GM19372 (cell line): Measurements from ENCODE around the gene PTPN13.
"Not testable (repeated sequence)": the region's sequence is repeated elsewhere in the genome, so short reads cannot be mapped to it uniquely, and the experiment has no call there.

Experiments
- ATAC-seq: cut with Tn5 transposase; IDR thresholded peaks from one replicate; pipeline ENCODE4 v1.9.1; 2021; ENCODE audit warnings: mild to moderate bottlenecking, low read depth, moderate library complexity; ENCODE audit not compliant: unreplicated experiment

The PTPN13 gene

GRCh38 chr4:86688026-86688425 is 93.9 kb downstream of the PTPN13 start:
- ATAC-seq = no peak

- ATAC-seq = no peak
These were observed 110.5 kb downstream of the PTPN13 start for GRCh38 chr4:86704601-86705000.

- no peak for ATAC-seq
These were observed 112.9 kb downstream of the PTPN13 start for GRCh38 chr4:86706923-86707597.

- no peak for ATAC-seq
These were observed 123.5 kb downstream of the PTPN13 start for GRCh38 chr4:86717651-86718050.

- no peak for ATAC-seq
These were observed 124.0 kb downstream of the PTPN13 start for GRCh38 chr4:86718152-86718551.

GRCh38 chr4:86719149-86719548 is 125.0 kb downstream of the PTPN13 start:
- ATAC-seq = not testable (repeated sequence)

GRCh38 chr4:86720508-86721068 is 126.5 kb downstream of the PTPN13 start:
- ATAC-seq = no peak

- no peak for ATAC-seq
These were observed 127.3 kb downstream of the PTPN13 start for GRCh38 chr4:86721412-86721811.

GRCh38 chr4:86730310-86730709 is 136.2 kb downstream of the PTPN13 start:
- no peak for ATAC-seq

- ATAC-seq = no peak
These were observed 143.1 kb downstream of the PTPN13 start for GRCh38 chr4:86737244-86737643.

GRCh38 chr4:86741846-86742245 is 147.7 kb downstream of the PTPN13 start:
- no peak for ATAC-seq

GRCh38 chr4:86744570-86744969 is 150.5 kb downstream of the PTPN13 start:
- no peak for ATAC-seq

- ATAC-seq = no peak
These were observed 155.0 kb downstream of the PTPN13 start for GRCh38 chr4:86749121-86749520.

- ATAC-seq = no peak
These were observed 161.3 kb downstream of the PTPN13 start for GRCh38 chr4:86755388-86755787.

GRCh38 chr4:86757468-86757867 is 163.4 kb downstream of the PTPN13 start:
- ATAC-seq = no peak

GRCh38 chr4:86759298-86759697 is 165.2 kb downstream of the PTPN13 start:
- no peak for ATAC-seq

GRCh38 chr4:86762649-86763048 is 168.5 kb downstream of the PTPN13 start:
- ATAC-seq = no peak

- ATAC-seq = no peak
These were observed 175.7 kb downstream of the PTPN13 start for GRCh38 chr4:86769794-86770193.

- ATAC-seq = no peak
These were observed 177.0 kb downstream of the PTPN13 start for GRCh38 chr4:86771141-86771540.

GRCh38 chr4:86775061-86775460 is 180.9 kb downstream of the PTPN13 start:
- no peak for ATAC-seq

- ATAC-seq = no peak
These were observed 184.1 kb downstream of the PTPN13 start for GRCh38 chr4:86778175-86778574.

GRCh38 chr4:86788826-86789225 is 194.7 kb downstream of the PTPN13 start:
- ATAC-seq = no peak
